Liver (tissue), 9 donors: ENCODE results near the gene CACNA1E. TPM values are rescaled to one million over a fixed set of nuclear protein-coding genes. Genes with fewer than 3 reads are reported as not detected.

Source experiments
- DNase-seq: peaks from one replicate; pipeline ENCODE4 v3.0.0-alpha.2; 2017; ENCODE audit warnings: low spot score
- H3K27ac ChIP-seq, 2 donors: one replicate each; pipeline ENCODE4 v1.7.0; 2013; ENCODE audit warnings: inconsistent platforms in 2 of 2, low read length in 2 of 2, control low read depth in 1 of 2, low read depth in 1 of 2, mild to moderate bottlenecking in 1 of 2
- H3K27me3 ChIP-seq, 4 donors: one replicate each; pipeline versions ENCODE4 v1.6.1 to v1.7.0; 2013; ENCODE audit warnings: low read length in 3 of 4, inconsistent platforms in 1 of 4, mild to moderate bottlenecking in 1 of 4, moderate library complexity in 1 of 4; ENCODE audit not compliant: control insufficient read depth in 4 of 4, insufficient read depth in 4 of 4
- H3K36me3 ChIP-seq, 4 donors: one replicate each; pipeline versions ENCODE4 v1.6.1 to v1.7.0; 2013; ENCODE audit warnings: low read length in 3 of 4, mild to moderate bottlenecking in 3 of 4, low read depth in 1 of 4, moderate library complexity in 1 of 4; ENCODE audit not compliant: control insufficient read depth in 4 of 4, insufficient read depth in 3 of 4
- H3K4me1 ChIP-seq, 4 donors: one replicate each; pipeline versions ENCODE4 v1.6.1 to v1.7.0; 2013; ENCODE audit warnings: low read length in 3 of 4, mild to moderate bottlenecking in 3 of 4, moderate library complexity in 1 of 4; ENCODE audit not compliant: control insufficient read depth in 4 of 4, insufficient read depth in 4 of 4
- H3K4me3 ChIP-seq, 3 donors: one replicate each; pipeline versions ENCODE4 v1.6.1 to v1.7.0; 2013; ENCODE audit warnings: low read length in 3 of 3, control low read depth in 1 of 3, low read depth in 1 of 3, mild to moderate bottlenecking in 1 of 3
- H3K9ac ChIP-seq, 2 donors: one replicate each; pipeline ENCODE4 v1.7.0; 2013; ENCODE audit warnings: low read length in 2 of 2, mild to moderate bottlenecking in 2 of 2, moderate library complexity in 2 of 2, control low read depth in 1 of 2, low read depth in 1 of 2
- H3K9me3 ChIP-seq, 4 donors: one replicate each; pipeline versions ENCODE4 v1.6.1 to v1.7.0; 2013; ENCODE audit warnings: low read length in 3 of 4; ENCODE audit not compliant: control insufficient read depth in 4 of 4
- ATF3 ChIP-seq: IDR thresholded peaks from 2 replicates; pipeline ENCODE4 v1.6.1; 2016; ENCODE audit warnings: antibody characterized with exemption
- CTCF ChIP-seq: fragments of 150-350 bp; IDR thresholded peaks from 2 replicates; pipeline ENCODE4 v1.5.1; 2017; ENCODE audit warnings: improper control_type of control experiment, low read depth, low read length; ENCODE audit not compliant: missing input control
- EGR1 ChIP-seq, 2 donors: IDR thresholded peaks; 2 replicates each; pipeline ENCODE4 v1.6.1; 2016 to 2018; ENCODE audit warnings: antibody characterized with exemption in 2 of 2, low read depth in 2 of 2
- FOXA1 ChIP-seq: IDR thresholded peaks from 2 replicates; pipeline ENCODE4 v1.6.1; 2016; ENCODE audit warnings: antibody characterized with exemption
- FOXA2 ChIP-seq: IDR thresholded peaks from 2 replicates; pipeline ENCODE4 v1.6.1; 2016; ENCODE audit warnings: antibody characterized with exemption
- GABPA ChIP-seq, 2 donors: IDR thresholded peaks in 1 of 2; conservative IDR thresholded peaks in 1 of 2; 2 replicates each; pipeline ENCODE4 v1.6.1; 2016; ENCODE audit warnings: antibody characterized with exemption in 2 of 2, mild to moderate bottlenecking in 1 of 2, moderate library complexity in 1 of 2
- HNF4A ChIP-seq, 2 donors: conservative IDR thresholded peaks; 2 replicates each; pipeline ENCODE4 v1.6.1; 2016; ENCODE audit warnings: antibody characterized with exemption in 2 of 2, mild to moderate bottlenecking in 2 of 2
- JUND ChIP-seq, 2 donors: IDR thresholded peaks; 2 replicates each; pipeline ENCODE4 v1.6.1; 2016; ENCODE audit warnings: antibody characterized with exemption in 2 of 2
- MAX ChIP-seq: IDR thresholded peaks from 2 replicates; pipeline ENCODE4 v1.6.1; 2016; ENCODE audit warnings: antibody characterized with exemption
- RAD21 ChIP-seq, 2 donors: IDR thresholded peaks; 2 replicates each; pipeline ENCODE4 v1.6.1; 2016; ENCODE audit warnings: antibody characterized with exemption in 2 of 2, mild to moderate bottlenecking in 2 of 2
- RXRA ChIP-seq, 2 donors: IDR thresholded peaks; 2 replicates each; pipeline ENCODE4 v1.6.1; 2017 to 2018; ENCODE audit warnings: antibody characterized with exemption in 2 of 2, mild to moderate bottlenecking in 1 of 2
- ZBTB33 ChIP-seq: IDR thresholded peaks from 2 replicates; pipeline ENCODE4 v1.6.1; 2016; ENCODE audit warnings: antibody characterized with exemption
- WGBS: extraction: QIAGEN DNeasy Blood & Tissue Kit; methylation state at CpG from one replicate; pipeline ENCODE4 v1.1.7; 2013; 5-methylcytosine and 5-hydroxymethylcytosine counted together
- polyA plus RNA-seq, 2 donors: library from polyadenylated mRNA; stranded (reverse) in 1 of 2; unstranded in 1 of 2; fragments of 200-250 nt in 1 of 2; fragments of >200 nt in 1 of 2; fragmentation: Nextera tagmentation in 1 of 2; extraction: Ambion mirVana in 1 of 2; gene quantifications; one replicate each; pipeline versions ENCODE4 v1.2.1 to v1.2.3, GENCODE V29; 2013 to 2015
- total RNA-seq, 2 donors: library from RNA; depleted of rRNA; stranded (reverse); fragments of >200 nt; gene quantifications; one replicate each; pipeline ENCODE4 v1.2.3, GENCODE V29; 2014
- TF ChIP-seq, protein P1 (sequence below): IDR thresholded peaks from 2 replicates; pipeline ENCODE4 v1.6.1; 2016; ENCODE audit warnings: antibody characterized with exemption, mild to moderate bottlenecking
- donor health status: healthy.
- donor health status: healthy.
- donor health status: healthy.
- donor health status: healthy.
- donor health status: healthy.

Gene CACNA1E
- total and polyA plus RNA-seq, 4 donors, result under 0.01 to 0.08 (median 0.01) TPM; not detected in 1

GRCh38 chr1:181772714-181773113 is 289.4 kb downstream of the CACNA1E start (continued):
- TF ChIP-seq ZBTB33, result no peak

- WGBS, result 86% methylated on average over 10 of the region's 10 CpGs
- H3K27ac ChIP-seq, result no peak overlapping the region
- H3K36me3 ChIP-seq, result no peaks in the 10 kb centered on the region
- H3K4me3 ChIP-seq, result no peak overlapping the region
- no peaks in the 10 kb centered on the region for H3K9me3 ChIP-seq
- DNase-seq, result no peak
- no peaks in the 10 kb centered on the region for H3K4me1 ChIP-seq
- peaks cover 0 to 3% (median 0%) of the 10 kb centered on the region in 4 donors for H3K27me3 ChIP-seq
- no peak for TF ChIP-seq FOXA1
- TF ChIP-seq CTCF, result no peak
- TF ChIP-seq, protein P1, sequence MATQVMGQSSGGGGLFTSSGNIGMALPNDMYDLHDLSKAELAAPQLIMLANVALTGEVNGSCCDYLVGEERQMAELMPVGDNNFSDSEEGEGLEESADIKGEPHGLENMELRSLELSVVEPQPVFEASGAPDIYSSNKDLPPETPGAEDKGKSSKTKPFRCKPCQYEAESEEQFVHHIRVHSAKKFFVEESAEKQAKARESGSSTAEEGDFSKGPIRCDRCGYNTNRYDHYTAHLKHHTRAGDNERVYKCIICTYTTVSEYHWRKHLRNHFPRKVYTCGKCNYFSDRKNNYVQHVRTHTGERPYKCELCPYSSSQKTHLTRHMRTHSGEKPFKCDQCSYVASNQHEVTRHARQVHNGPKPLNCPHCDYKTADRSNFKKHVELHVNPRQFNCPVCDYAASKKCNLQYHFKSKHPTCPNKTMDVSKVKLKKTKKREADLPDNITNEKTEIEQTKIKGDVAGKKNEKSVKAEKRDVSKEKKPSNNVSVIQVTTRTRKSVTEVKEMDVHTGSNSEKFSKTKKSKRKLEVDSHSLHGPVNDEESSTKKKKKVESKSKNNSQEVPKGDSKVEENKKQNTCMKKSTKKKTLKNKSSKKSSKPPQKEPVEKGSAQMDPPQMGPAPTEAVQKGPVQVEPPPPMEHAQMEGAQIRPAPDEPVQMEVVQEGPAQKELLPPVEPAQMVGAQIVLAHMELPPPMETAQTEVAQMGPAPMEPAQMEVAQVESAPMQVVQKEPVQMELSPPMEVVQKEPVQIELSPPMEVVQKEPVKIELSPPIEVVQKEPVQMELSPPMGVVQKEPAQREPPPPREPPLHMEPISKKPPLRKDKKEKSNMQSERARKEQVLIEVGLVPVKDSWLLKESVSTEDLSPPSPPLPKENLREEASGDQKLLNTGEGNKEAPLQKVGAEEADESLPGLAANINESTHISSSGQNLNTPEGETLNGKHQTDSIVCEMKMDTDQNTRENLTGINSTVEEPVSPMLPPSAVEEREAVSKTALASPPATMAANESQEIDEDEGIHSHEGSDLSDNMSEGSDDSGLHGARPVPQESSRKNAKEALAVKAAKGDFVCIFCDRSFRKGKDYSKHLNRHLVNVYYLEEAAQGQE, result no peak
- no peak for TF ChIP-seq RXRA (IDR thresholded peaks at IDR 0.05)
- TF ChIP-seq MAX, result no peak
- no peak for TF ChIP-seq EGR1 (IDR thresholded peaks at IDR 0.05; ENCODE audit: low read depth in 2 of 2)
- TF ChIP-seq ZBTB33, result no peak
- TF ChIP-seq HNF4A (conservative IDR thresholded peaks at IDR 0.05), result no peak
- no peak for TF ChIP-seq FOXA2
- TF ChIP-seq ATF3, result no peak
- no peak for TF ChIP-seq GABPA (IDR thresholded peaks at IDR 0.05 in 1 of 2, conservative IDR thresholded peaks at IDR 0.05 in 1 of 2)
- TF ChIP-seq RAD21 (IDR thresholded peaks at IDR 0.05), result no peak
- TF ChIP-seq JUND (IDR thresholded peaks at IDR 0.05), result no peak
- H3K9ac ChIP-seq, result no peak overlapping the region
Measured at GRCh38 chr1:181776044-181776443, 292.7 kb downstream of the CACNA1E start.
